ENCODE measurements around the gene CAMTA1.

Gene CAMTA1

GRCh38 chr1:7664147-7664892 lies 879.1 kb downstream of the CAMTA1 start:
- no peak for DNase-seq

GRCh38 chr1:7664893-7665250 lies 879.6 kb downstream of the CAMTA1 start:
- DNase-seq: no peak

- DNase-seq: no peak
Measured at GRCh38 chr1:7666249-7666648, 881.0 kb downstream of the CAMTA1 start.

GRCh38 chr1:7667159-7667558 lies 881.9 kb downstream of the CAMTA1 start:
- no peak for DNase-seq

- peak; percentile 35 to 98 (median 86) for DNase-seq
Measured at GRCh38 chr1:7667625-7668218, 882.5 kb downstream of the CAMTA1 start.

- DNase-seq: peak in 45 of 51 donors; percentile 11 to 77 (median 47)
Measured at GRCh38 chr1:7669559-7670311, 884.5 kb downstream of the CAMTA1 start.

GRCh38 chr1:7670334-7671145 lies 885.3 kb downstream of the CAMTA1 start:
- peak in 1 of 51 donors; percentile 5 for DNase-seq

GRCh38 chr1:7671146-7671465 lies 885.9 kb downstream of the CAMTA1 start:
- DNase-seq: no peak

- DNase-seq: no peak
Measured at GRCh38 chr1:7671676-7672075, 886.4 kb downstream of the CAMTA1 start.

GRCh38 chr1:7672864-7673263 lies 887.6 kb downstream of the CAMTA1 start:
- DNase-seq: no peak

- no peak for DNase-seq
Measured at GRCh38 chr1:7674972-7675371, 889.7 kb downstream of the CAMTA1 start.

GRCh38 chr1:7675431-7676273 lies 890.4 kb downstream of the CAMTA1 start:
- no peak for DNase-seq

GRCh38 chr1:7676274-7676945 lies 891.2 kb downstream of the CAMTA1 start:
- no peak for DNase-seq

GRCh38 chr1:7677111-7677510 lies 891.9 kb downstream of the CAMTA1 start:
- DNase-seq: no peak

GRCh38 chr1:7677815-7678214 lies 892.6 kb downstream of the CAMTA1 start:
- DNase-seq: no peak

GRCh38 chr1:7678491-7679158 lies 893.4 kb downstream of the CAMTA1 start:
- DNase-seq: no peak

GRCh38 chr1:7679159-7679872 lies 894.1 kb downstream of the CAMTA1 start:
- DNase-seq: no peak

GRCh38 chr1:7679873-7680206 lies 894.6 kb downstream of the CAMTA1 start:
- DNase-seq: no peak

Data from hypothalamus (tissue), 51 donors.